HG02678 (cell line): ENCODE results near the gene FHOD1.

ENCODE experiments used
- ATAC-seq: cut with Tn5 transposase; IDR thresholded peaks from one replicate; pipeline ENCODE4 v1.9.1; 2021; ENCODE audit warnings: mild to moderate bottlenecking, moderate library complexity; ENCODE audit not compliant: unreplicated experiment

Gene FHOD1

GRCh38 chr16:67247192-67248072 is at the start of gene FHOD1:
TSS of gene FHOD1 (minus strand) at chr16:67247481. CDS start at chr16:67247410, 71 bp downstream.
- ATAC-seq: peak; percentile 52

GRCh38 chr16:67296420-67296819 is 49.1 kb upstream of the FHOD1 start:
- no peak for ATAC-seq

DNA sequence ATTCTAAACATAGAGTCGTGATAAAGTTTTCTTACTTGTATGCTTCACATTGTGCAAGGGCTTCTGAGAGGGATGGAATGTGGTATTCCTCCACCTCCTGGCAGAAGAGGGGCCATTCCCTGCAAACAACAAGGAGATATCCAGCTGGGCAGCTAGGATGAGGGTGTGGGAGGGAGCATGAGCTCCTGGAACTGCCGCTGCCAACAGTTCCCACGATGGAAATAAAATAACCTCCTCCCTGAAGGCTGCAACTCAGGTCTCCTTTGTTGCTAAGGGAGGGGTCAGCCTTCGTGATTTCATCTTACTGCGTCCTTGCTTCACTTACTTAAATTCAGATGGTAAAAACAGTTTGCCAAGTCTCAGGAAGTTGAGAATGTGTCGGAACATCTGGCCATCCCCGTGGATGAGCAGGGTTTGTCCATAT is 47.7 kb upstream of the FHOD1 start:
- ATAC-seq: no peak

- no peak for ATAC-seq
These were observed 47.0 kb upstream of the FHOD1 start for GRCh38 chr16:67294171-67294757.

DNA sequence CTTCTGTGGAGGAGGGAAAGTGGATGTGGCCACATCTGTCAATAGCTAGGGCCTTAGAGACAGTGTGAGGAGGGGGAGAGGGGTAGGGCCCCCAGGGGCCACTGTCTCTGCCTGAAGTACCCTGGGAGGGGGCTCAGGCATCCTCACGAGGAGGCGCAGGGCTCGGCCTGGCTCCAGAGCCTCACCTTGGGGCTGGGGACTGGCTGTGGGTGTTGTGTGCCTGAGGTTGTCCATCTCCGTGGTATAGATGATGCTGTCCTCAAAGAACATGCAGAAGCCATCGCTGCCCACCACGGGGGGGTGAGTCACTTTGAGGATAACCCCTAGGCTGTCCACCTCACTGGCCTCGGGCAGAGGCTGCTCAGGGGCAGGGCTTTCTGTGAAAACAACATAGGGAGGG is 44.2 kb upstream of the FHOD1 start:
- no peak for ATAC-seq

GRCh38 chr16:67287960-67288359 is 40.7 kb upstream of the FHOD1 start:
- no peak for ATAC-seq

DNA sequence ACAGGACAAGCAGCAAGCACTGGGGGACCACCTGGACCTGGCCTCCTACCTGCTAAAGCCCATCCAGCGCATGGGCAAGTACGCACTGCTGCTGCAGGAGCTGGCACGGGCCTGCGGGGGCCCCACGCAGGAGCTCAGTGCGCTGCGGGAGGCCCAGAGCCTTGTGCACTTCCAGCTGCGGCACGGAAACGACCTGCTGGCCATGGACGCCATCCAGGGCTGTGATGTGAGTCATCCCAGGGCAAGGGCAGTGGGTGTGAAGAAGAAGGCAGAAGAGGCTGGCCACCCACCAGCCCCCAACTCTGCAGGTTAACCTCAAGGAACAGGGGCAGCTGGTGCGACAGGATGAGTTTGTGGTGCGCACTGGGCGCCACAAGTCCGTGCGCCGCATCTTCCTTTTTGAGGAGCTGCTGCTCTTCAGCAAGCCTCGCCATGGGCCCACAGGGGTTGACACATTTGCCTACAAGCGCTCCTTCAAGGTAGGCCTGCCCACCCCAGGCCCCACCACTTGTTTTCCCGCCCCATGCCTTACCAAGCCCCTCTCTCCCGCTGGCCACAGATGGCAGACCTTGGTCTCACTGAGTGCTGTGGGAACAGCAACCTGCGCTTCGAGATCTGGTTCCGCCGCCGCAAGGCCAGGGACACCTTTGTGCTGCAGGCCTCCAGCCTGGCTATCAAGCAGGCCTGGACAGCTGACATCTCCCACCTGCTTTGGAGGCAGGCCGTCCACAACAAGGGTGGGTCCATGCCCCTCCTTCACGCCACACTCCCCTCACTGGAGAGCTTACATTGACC is 39.4 kb upstream of the FHOD1 start:
- ATAC-seq: no peak

DNA sequence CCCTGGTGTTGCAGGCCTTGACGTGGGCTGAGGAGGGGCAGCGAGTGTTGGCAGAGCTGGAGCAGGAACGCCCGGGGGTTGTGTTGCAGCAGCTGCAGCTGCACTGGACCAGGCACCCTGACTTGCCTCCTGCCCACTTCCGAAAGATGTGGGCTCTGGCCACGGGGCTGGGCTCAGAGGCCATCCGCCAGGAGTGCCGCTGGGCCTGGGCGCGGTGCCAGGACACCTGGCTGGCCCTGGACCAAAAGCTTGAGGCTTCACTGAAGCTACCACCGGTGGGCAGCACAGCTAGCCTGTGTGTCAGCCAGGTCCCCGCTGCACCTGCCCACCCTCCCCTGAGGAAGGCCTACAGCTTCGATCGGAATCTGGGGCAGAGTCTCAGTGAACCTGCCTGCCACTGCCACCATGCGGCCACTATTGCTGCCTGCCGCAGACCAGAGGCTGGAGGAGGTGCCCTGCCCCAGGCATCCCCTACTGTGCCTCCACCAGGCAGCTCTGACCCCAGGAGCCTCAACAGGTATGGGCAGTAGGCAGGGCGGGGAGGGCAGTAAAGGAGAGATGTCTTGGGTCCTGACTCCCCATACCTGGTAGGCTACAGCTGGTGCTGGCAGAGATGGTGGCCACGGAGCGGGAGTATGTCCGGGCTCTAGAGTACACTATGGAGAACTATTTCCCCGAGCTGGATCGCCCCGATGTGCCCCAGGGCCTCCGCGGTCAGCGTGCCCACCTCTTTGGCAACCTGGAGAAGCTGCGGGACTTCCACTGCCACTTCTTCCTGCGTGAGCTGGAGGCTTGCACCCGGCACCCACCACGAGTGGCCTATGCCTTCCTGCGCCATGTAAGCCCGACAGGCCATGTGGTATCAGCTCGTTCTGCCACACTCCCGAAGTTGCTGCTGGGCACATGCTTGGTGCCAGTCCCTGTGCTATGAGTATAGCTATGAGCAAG is 37.7 kb upstream of the FHOD1 start:
- no peak for ATAC-seq

GRCh38 chr16:67283826-67284555 is 36.7 kb upstream of the FHOD1 start:
- ATAC-seq: no peak

- no peak for ATAC-seq
These were observed 36.0 kb upstream of the FHOD1 start for GRCh38 chr16:67283039-67283825.

DNA sequence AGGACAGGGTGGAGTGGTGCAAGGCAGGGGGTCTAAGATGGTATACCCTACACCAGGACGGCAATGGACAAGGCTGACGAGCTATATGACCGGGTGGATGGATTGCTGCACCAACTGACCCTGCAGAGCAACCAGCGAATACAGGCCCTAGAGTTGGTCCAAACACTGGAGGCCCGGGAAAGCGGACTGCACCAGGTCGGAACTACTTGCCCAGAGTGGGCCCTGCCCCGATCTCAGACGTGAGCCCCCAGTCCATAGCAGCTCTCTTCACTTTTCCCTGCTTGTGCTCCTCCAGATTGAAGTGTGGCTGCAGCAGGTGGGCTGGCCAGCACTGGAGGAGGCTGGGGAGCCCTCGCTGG is 35.1 kb upstream of the FHOD1 start:
- ATAC-seq: no peak

GRCh38 chr16:67281536-67282446 is 34.5 kb upstream of the FHOD1 start:
- no peak for ATAC-seq

DNA sequence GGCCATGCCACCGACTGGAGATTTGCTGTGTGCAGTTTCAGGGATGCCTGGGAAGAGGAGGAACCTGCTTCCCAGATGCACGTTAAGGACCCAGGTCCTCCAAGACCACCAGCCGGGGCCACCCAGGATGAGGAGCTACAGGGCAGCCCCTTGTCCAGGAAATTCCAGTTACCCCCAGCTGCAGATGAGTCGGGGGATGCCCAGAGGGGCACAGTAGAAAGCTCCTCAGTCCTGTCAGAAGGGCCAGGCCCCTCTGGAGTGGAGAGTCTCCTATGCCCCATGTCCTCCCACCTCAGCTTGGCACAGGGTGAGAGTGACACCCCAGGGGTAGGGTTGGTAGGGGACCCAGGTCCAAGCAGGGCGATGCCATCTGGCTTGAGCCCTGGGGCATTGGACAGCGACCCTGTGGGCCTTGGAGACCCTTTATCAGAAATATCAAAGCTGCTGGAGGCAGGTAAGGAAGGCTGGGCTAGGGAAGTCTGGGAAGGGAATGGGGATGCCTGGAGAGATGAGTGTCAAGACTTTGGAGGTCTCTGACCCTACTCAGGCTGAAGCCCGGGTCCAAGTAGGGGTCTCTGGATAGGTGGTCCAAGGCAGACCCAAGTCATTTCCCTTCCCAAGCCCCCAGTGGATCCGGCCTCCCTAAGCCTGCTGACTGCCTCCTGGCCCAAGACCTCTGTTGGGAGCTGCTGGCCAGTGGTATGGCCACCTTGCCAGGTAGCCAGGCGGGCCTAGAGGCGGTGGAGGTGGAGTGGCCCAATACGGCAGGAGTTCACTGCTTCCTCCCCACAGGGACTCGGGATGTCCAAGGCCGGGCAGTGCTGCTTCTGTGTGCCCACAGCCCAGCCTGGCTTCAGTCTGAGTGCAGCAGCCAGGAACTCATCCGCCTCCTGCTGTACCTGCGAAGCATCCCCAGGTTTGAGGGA is 33.1 kb upstream of the FHOD1 start:
- ATAC-seq: no peak

DNA sequence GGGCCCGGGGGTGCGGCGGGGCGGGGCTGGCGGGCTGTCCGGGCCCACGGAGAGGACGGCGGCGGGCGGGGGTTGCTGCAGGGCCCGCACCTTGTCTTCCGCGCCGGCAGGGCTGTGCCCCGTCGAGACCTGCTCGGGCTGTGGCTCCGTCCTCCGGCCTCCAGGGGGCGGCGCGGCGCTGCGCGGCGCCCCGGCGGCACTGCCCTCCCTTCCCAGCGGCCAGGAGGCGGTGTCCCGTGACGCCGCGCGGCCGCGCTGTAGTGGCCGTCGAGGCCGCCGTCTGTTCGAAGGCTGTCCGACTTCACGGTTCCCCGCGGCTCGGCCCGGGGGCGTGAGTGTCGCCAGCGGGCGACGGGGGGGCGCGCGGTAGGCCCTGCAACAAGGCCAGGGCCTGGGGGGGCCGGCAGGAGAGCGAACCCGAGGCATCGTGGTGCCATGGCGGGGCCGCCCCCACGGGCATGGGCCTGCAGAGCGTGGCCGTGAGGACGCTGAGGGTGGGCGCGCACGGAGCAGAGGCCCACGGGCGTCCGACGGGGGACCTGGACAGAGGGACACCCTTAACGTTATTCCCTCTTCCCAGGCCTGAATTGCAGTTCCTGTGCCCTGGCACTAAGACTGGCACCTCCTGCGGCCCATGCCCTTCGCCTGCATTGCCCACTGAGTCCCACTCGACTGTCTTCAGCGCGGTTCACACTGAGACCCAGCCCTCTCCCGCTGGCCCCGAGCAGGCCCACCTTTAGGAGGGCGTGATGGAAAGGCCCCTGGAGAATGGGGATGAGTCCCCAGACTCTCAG is 32.2 kb upstream of the FHOD1 start, which contains the start of gene PLEKHG4:
TSS of gene PLEKHG4 (plus strand) at position 237 of the 794 bp plus-strand sequence. CDS start at position 750, 513 bp downstream.
- peak; percentile 87 for ATAC-seq

- ATAC-seq: peak; percentile 29
These were observed 31.6 kb upstream of the FHOD1 start for GRCh38 chr16:67278773-67279295.
